ENCODE measurements around the gene MTUS2. TPM values are rescaled to one million over a fixed set of nuclear protein-coding genes. Genes with fewer than 3 reads are reported as not detected.

Gene MTUS2
- total RNA-seq, 1 donor from 2014 or later: 0.67 TPM

DNA sequence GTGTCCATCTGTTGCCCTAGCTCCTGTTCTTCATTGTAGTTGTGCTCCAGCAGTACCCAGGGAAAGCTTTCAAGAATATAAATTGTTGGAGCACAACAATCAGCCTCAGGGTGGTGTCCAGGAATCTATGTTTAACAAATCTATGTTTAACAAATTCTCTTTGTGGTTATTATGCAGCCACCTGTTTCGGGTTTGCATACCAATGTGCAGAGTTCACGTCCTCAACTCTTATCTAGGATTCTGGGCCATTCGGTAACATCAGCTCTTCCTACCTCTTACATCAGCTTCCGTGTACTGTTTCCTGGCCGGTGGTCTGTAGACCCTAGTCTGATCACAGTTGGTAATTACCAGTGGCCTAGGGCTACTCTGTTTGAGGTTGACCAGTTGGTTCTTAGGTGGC is 17.0 kb downstream of the MTUS2 start:
- Histone ChIP-seq H3K9me3 (ENCODE audit: low read depth) (peaks cover 3% of the 10 kb centered on the region), H3F3A (ENCODE audit: low read depth) (no peaks in the 10 kb centered on the region), H3K36me3 (no peaks in the 10 kb centered on the region), H3K4me2 (no peak overlapping the region), H3K27me3 (no peaks in the 10 kb centered on the region), H3K79me2 (ENCODE audit: low read depth) (no peaks in the 10 kb centered on the region), H4K20me1 (ENCODE audit: low read depth) (no peaks in the 10 kb centered on the region), H3K4me1 (no peaks in the 10 kb centered on the region), H2AFZ (replicated peaks) (no peak overlapping the region), H3K4me3 (no peak overlapping the region), H3K27ac (no peak overlapping the region), H3K9ac (no peak overlapping the region)
- Mint-ChIP-seq H3K4me1 (no peaks in the 10 kb centered on the region), H3K4me3 (no peak overlapping the region), H3K27ac (no peak overlapping the region), H3K9me3 (no peaks in the 10 kb centered on the region), H3K36me3 (no peaks in the 10 kb centered on the region), H3K27me3 (ENCODE audit: insufficient read depth, low read depth) (no peaks in the 10 kb centered on the region)
- no peak for TF ChIP-seq EZH2 (IDR thresholded peaks at IDR 0.05)
- TF ChIP-seq EZH2phosphoT487 (IDR thresholded peaks at IDR 0.05): no peak
- TF ChIP-seq, protein P1, sequence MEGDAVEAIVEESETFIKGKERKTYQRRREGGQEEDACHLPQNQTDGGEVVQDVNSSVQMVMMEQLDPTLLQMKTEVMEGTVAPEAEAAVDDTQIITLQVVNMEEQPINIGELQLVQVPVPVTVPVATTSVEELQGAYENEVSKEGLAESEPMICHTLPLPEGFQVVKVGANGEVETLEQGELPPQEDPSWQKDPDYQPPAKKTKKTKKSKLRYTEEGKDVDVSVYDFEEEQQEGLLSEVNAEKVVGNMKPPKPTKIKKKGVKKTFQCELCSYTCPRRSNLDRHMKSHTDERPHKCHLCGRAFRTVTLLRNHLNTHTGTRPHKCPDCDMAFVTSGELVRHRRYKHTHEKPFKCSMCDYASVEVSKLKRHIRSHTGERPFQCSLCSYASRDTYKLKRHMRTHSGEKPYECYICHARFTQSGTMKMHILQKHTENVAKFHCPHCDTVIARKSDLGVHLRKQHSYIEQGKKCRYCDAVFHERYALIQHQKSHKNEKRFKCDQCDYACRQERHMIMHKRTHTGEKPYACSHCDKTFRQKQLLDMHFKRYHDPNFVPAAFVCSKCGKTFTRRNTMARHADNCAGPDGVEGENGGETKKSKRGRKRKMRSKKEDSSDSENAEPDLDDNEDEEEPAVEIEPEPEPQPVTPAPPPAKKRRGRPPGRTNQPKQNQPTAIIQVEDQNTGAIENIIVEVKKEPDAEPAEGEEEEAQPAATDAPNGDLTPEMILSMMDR (IDR thresholded peaks at IDR 0.05): no peak
- DNase-seq (ENCODE audit: low spot score): no peak

GRCh38 chr13:28843639-28844038 is 23.5 kb downstream of the MTUS2 start:
- Histone ChIP-seq H3K9ac (no peak overlapping the region), H3K9me3 (ENCODE audit: low read depth) (no peaks in the 10 kb centered on the region), H3F3A (ENCODE audit: low read depth) (no peaks in the 10 kb centered on the region), H4K20me1 (ENCODE audit: low read depth) (no peaks in the 10 kb centered on the region), H3K4me1 (no peaks in the 10 kb centered on the region), H2AFZ (replicated peaks) (no peak overlapping the region), H3K36me3 (no peaks in the 10 kb centered on the region), H3K4me2 (no peak overlapping the region), H3K27ac (no peak overlapping the region), H3K4me3 (no peak overlapping the region), H3K79me2 (ENCODE audit: low read depth) (no peaks in the 10 kb centered on the region), H3K27me3 (no peaks in the 10 kb centered on the region)
- H3K4me1 Mint-ChIP-seq: no peaks in the 10 kb centered on the region
- TF ChIP-seq, protein P1 (IDR thresholded peaks at IDR 0.05): no peak
- TF ChIP-seq EZH2phosphoT487 (IDR thresholded peaks at IDR 0.05) (no peak), EZH2 (IDR thresholded peaks at IDR 0.05) (no peak)
- no peaks in the 10 kb centered on the region for H3K9me3 Mint-ChIP-seq
- no peak overlapping the region for H3K4me3 Mint-ChIP-seq
- H3K27me3 Mint-ChIP-seq (ENCODE audit: insufficient read depth, low read depth): no peaks in the 10 kb centered on the region
- no peaks in the 10 kb centered on the region for H3K36me3 Mint-ChIP-seq
- DNase-seq (ENCODE audit: low spot score): no peak
- H3K27ac Mint-ChIP-seq: no peak overlapping the region

GRCh38 chr13:28849441-28849840 is 29.3 kb downstream of the MTUS2 start:
- Histone ChIP-seq H3K9me3 (ENCODE audit: low read depth) (no peaks in the 10 kb centered on the region), H3K4me2 (no peak overlapping the region), H3K27me3 (no peaks in the 10 kb centered on the region), H3K27ac (no peak overlapping the region), H3K9ac (no peak overlapping the region), H3F3A (ENCODE audit: low read depth) (no peaks in the 10 kb centered on the region), H3K79me2 (ENCODE audit: low read depth) (no peaks in the 10 kb centered on the region), H3K4me3 (no peak overlapping the region), H4K20me1 (ENCODE audit: low read depth) (no peaks in the 10 kb centered on the region), H3K36me3 (no peaks in the 10 kb centered on the region), H3K4me1 (no peaks in the 10 kb centered on the region), H2AFZ (replicated peaks) (no peak overlapping the region)
- no peak for DNase-seq (ENCODE audit: low spot score)
- H3K4me1 Mint-ChIP-seq: no peaks in the 10 kb centered on the region
- H3K27me3 Mint-ChIP-seq (ENCODE audit: insufficient read depth, low read depth): no peaks in the 10 kb centered on the region
- no peak overlapping the region for H3K27ac Mint-ChIP-seq
- H3K36me3 Mint-ChIP-seq: no peaks in the 10 kb centered on the region
- no peak for TF ChIP-seq EZH2 (IDR thresholded peaks at IDR 0.05)
- TF ChIP-seq, protein P1 (IDR thresholded peaks at IDR 0.05): no peak
- no peak for TF ChIP-seq EZH2phosphoT487 (IDR thresholded peaks at IDR 0.05)
- no peak overlapping the region for H3K4me3 Mint-ChIP-seq
- H3K9me3 Mint-ChIP-seq: no peaks in the 10 kb centered on the region

All from neural progenitor cell (in vitro differentiated cells).